C4-2B (cell line): Measurements from ENCODE around the gene ACER1.

Experiments used
- ZFX ChIP-seq: fragments of 450-650 bp; IDR thresholded peaks from 2 replicates; pipeline ENCODE4 v1.6.1; 2017
- TF ChIP-seq, protein P1 (sequence below): fragments of 450-650 bp; conservative IDR thresholded peaks from 2 replicates; pipeline ENCODE4 v1.5.1; 2017; ENCODE audit warnings: mild to moderate bottlenecking

DNA sequence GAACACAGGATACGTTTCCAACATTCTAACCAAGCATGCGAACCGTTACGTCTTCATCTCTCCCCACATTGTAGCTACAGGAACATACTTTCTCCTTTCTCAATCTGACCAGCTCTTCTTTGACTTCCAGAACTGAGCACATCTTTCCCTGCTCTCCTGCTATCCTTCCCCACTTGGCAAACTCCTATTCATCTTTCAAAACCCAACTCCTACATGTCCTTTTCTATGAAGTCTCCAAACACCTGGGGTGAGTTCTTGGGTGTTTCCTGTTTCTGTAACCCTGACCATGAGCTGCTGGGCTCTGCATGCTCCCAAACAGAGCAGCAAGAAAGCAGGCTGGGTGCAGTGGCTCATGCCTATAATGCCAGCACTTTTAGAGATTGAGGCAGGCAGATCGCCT, 6.6 kb downstream of the ACER1 start:
- TF ChIP-seq, protein P1, sequence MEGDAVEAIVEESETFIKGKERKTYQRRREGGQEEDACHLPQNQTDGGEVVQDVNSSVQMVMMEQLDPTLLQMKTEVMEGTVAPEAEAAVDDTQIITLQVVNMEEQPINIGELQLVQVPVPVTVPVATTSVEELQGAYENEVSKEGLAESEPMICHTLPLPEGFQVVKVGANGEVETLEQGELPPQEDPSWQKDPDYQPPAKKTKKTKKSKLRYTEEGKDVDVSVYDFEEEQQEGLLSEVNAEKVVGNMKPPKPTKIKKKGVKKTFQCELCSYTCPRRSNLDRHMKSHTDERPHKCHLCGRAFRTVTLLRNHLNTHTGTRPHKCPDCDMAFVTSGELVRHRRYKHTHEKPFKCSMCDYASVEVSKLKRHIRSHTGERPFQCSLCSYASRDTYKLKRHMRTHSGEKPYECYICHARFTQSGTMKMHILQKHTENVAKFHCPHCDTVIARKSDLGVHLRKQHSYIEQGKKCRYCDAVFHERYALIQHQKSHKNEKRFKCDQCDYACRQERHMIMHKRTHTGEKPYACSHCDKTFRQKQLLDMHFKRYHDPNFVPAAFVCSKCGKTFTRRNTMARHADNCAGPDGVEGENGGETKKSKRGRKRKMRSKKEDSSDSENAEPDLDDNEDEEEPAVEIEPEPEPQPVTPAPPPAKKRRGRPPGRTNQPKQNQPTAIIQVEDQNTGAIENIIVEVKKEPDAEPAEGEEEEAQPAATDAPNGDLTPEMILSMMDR: no peak
- no peak for TF ChIP-seq ZFX
